Measurements from ENCODE around the gene RETREG3. TPM values are rescaled to one million over a fixed set of nuclear protein-coding genes. Genes with fewer than 3 reads are reported as not detected.

Gene RETREG3
- total and polyA plus RNA-seq, 9 of the 15 experiments (the other 6 are each of a cell fraction or from before 2014, with no cell fraction given) = 4.1 to 39.0 (median 16.9) TPM

GRCh38 chr17:42613699-42614295, 4.6 kb upstream of the RETREG3 start:
- intact Hi-C loops (cut with micrococcal nuclease) = no loop called here
- Histone ChIP-seq H3K79me2 (ENCODE audit: control insufficient read depth, insufficient read depth, low read length) (peaks cover 15% of the 10 kb centered on the region), H3K9me1 (ENCODE audit: control insufficient read depth, insufficient read depth, low read length) (no peaks in the 10 kb centered on the region), H4K20me1 (replicated peaks; ENCODE audit: control insufficient read depth, insufficient read depth, low read length) (no peaks in the 10 kb centered on the region), H3K4me2 (ENCODE audit: insufficient read depth, low read length) (no peak overlapping the region), H3K9me3 (replicated peaks; ENCODE audit: control insufficient read depth, insufficient read depth, low read depth, low read length) (no peaks in the 10 kb centered on the region), H3K27me3 (ENCODE audit: control insufficient read depth in 2 of 2, insufficient read depth in 2 of 2, low read length in 2 of 2) (no peaks in the 10 kb centered on the region), H2AFZ (ENCODE audit: low read depth, low read length) (no peak overlapping the region), H3K36me3 (ENCODE audit: control insufficient read depth, insufficient read depth, low read length) (peaks cover 52% of the 10 kb centered on the region), H3K4me1 (replicated peaks in 1 of 2; ENCODE audit: control insufficient read depth in 2 of 2, insufficient read depth in 2 of 2, low read length in 2 of 2) (peaks cover 16 to 24% of the 10 kb centered on the region in 2 experiments; a peak in 4 of 5 replicates), H3K9ac (ENCODE audit: insufficient read depth in 1 of 2, low read depth in 2 of 2, low read length in 2 of 2) (no peak overlapping the region), H3K27ac (ENCODE audit: extremely low read depth, low read depth, low read length) (no peak overlapping the region), H3K4me3 (no peak overlapping the region)
- 94% methylated on average over 12 of the region's 17 CpGs for WGBS (ENCODE audit: insufficient coverage, low coverage, missing lambda C conversion rate)
- TF ChIP-seq DMBX1 (CRISPR knock-in tag; IDR thresholded peaks at IDR 0.05; ENCODE audit: borderline replicate concordance) (no peak), PCBP1 (IDR thresholded peaks at IDR 0.05; ENCODE audit: low read depth, low read length, poor library complexity, severe bottlenecking) (no peak), TEAD4 (IDR thresholded peaks at IDR 0.05; ENCODE audit: low read length) (no peak), TEAD4 (CRISPR knock-in tag; IDR thresholded peaks at IDR 0.05; ENCODE audit: borderline replicate concordance) (no peak), HINFP (tag; conservative IDR thresholded peaks at IDR 0.05; ENCODE audit: low read depth) (no peak)
- ChIA-PET POLR2A (interaction anchor here (0.5 to 0.7 kb wide), 3 partner anchors 13 to 293 kb away, joined by 3 to 4 read pairs (median 3); no protein-coding TSS in a partner anchor), CTCF (ENCODE audit: low intra/inter-chr PET ratio) (no interaction called here)
- no TSS peak for BruUV-seq (replicated peaks)
- in situ Hi-C loops (cut with MboI) = no loop called here
- FAIRE-seq (no peak), ATAC-seq (no peak), DNase-seq (ENCODE audit: extremely low read depth in 1 of 4, low spot score in 3 of 4) (no peak)
